Measurements from ENCODE around the gene GPR141.

- TF ChIP-seq ZNF138 (CRISPR knock-in tag; conservative IDR thresholded peaks at IDR 0.05) (no peak), ESRRA (CRISPR knock-in tag; IDR thresholded peaks at IDR 0.05; ENCODE audit: borderline replicate concordance) (no peak), CTCF (IDR thresholded peaks at IDR 0.05) (no peak), NR2C2 (CRISPR knock-in tag; IDR thresholded peaks at IDR 0.05) (no peak), NR1H2 (CRISPR knock-in tag; IDR thresholded peaks at IDR 0.05) (no peak), STAT6 (CRISPR knock-in tag; conservative IDR thresholded peaks at IDR 0.05; ENCODE audit: low read depth) (no peak), MYBL2 (CRISPR knock-in tag; IDR thresholded peaks at IDR 0.05) (no peak), CREB1 (CRISPR knock-in tag; IDR thresholded peaks at IDR 0.05) (no peak), MAX (CRISPR knock-in tag; IDR thresholded peaks at IDR 0.05) (no peak)
- TF ChIP-seq, protein P1, sequence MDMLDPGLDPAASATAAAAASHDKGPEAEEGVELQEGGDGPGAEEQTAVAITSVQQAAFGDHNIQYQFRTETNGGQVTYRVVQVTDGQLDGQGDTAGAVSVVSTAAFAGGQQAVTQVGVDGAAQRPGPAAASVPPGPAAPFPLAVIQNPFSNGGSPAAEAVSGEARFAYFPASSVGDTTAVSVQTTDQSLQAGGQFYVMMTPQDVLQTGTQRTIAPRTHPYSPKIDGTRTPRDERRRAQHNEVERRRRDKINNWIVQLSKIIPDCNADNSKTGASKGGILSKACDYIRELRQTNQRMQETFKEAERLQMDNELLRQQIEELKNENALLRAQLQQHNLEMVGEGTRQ (CRISPR knock-in tag; IDR thresholded peaks at IDR 0.05), result no peak
- TF ChIP-seq, protein P2, sequence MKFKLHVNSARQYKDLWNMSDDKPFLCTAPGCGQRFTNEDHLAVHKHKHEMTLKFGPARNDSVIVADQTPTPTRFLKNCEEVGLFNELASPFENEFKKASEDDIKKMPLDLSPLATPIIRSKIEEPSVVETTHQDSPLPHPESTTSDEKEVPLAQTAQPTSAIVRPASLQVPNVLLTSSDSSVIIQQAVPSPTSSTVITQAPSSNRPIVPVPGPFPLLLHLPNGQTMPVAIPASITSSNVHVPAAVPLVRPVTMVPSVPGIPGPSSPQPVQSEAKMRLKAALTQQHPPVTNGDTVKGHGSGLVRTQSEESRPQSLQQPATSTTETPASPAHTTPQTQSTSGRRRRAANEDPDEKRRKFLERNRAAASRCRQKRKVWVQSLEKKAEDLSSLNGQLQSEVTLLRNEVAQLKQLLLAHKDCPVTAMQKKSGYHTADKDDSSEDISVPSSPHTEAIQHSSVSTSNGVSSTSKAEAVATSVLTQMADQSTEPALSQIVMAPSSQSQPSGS (CRISPR knock-in tag; IDR thresholded peaks at IDR 0.05; ENCODE audit: borderline replicate concordance, low read depth), result no peak
Observed at GRCh38 chr7:37771801-37772200, 88.2 kb downstream of the GPR141 start.

All from WTC11 (cell line).